OCI-LY7 (cell line): ENCODE results near the gene LRRN3. TPM values are rescaled to one million over a fixed set of nuclear protein-coding genes. Genes with fewer than 3 reads are reported as not detected.

Experiments used
- BruUV-seq: library from RNA; stranded (reverse); fragments of 400-500 nt; replicated peaks from 2 replicates; lab custom pipeline; 2021; lab: Mats Ljungman, UMichigan
- CTCF ChIA-PET: fragments of 300-600 bp; sonication (Branson Sonifier 250); formaldehyde crosslinking; loops from one replicate; lab custom pipeline; 2022; ENCODE audit warnings: antibody characterized with exemption; ENCODE audit not compliant: unreplicated experiment; lab: Charles Lee
- POLR2A ChIA-PET: fragments of 300-600 bp; sonication (Branson Sonifier 250); formaldehyde crosslinking; loops from one replicate; lab custom pipeline; 2022; ENCODE audit warnings: antibody characterized with exemption; lab: Charles Lee
- DNase-seq: peaks from one replicate; pipeline ENCODE4 v3.0.0-alpha.2; 2015; ENCODE audit warnings: low spot score
- H2AFZ ChIP-seq: fragments of 200-600 bp; sonication (generic), shearing (Covaris generic); 2 replicates; pipeline ENCODE4 v1.6.1; 2014; ENCODE audit warnings: mild to moderate bottlenecking, antibody characterized with exemption, low read length, moderate library complexity
- H3K27ac ChIP-seq: fragments of 200-600 bp; sonication (generic); 2 replicates; pipeline ENCODE4 v1.5.1; 2014; ENCODE audit warnings: mixed run types, low read depth, mild to moderate bottlenecking, moderate library complexity, low read length, inconsistent platforms; ENCODE audit not compliant: poor library complexity, severe bottlenecking
- H3K36me3 ChIP-seq: fragments of 200-600 bp; sonication (generic); 2 replicates; pipeline ENCODE4 v1.6.1; 2014; ENCODE audit warnings: mild to moderate bottlenecking, antibody characterized with exemption, low read length, moderate library complexity, mixed read lengths; ENCODE audit not compliant: insufficient read depth
- H3K4me1 ChIP-seq: fragments of 200-600 bp; sonication (generic); 2 replicates; pipeline ENCODE4 v1.5.1; 2014; ENCODE audit warnings: mild to moderate bottlenecking, low read length; ENCODE audit not compliant: insufficient read depth, poor library complexity, severe bottlenecking
- H3K4me2 ChIP-seq: fragments of 200-600 bp; sonication (generic); 2 replicates; pipeline ENCODE4 v1.6.1; 2014; ENCODE audit warnings: mild to moderate bottlenecking, low read length
- H3K4me3 ChIP-seq: fragments of 200-600 bp; sonication (generic); 2 replicates; pipeline ENCODE4 v1.5.1; 2014; ENCODE audit warnings: mild to moderate bottlenecking, low read depth, low read length; ENCODE audit not compliant: poor library complexity, severe bottlenecking
- H3K79me2 ChIP-seq: fragments of 200-600 bp; sonication (generic); 2 replicates; pipeline ENCODE4 v1.6.1; 2016; ENCODE audit warnings: low read depth, mild to moderate bottlenecking, low read length, moderate library complexity, mixed read lengths; ENCODE audit not compliant: insufficient read depth
- H3K9me2 ChIP-seq: fragments of 200-600 bp; sonication (generic); 2 replicates; pipeline ENCODE4 v1.6.1; 2016; ENCODE audit warnings: mild to moderate bottlenecking, low read length, mixed read lengths; ENCODE audit not compliant: insufficient read depth
- H3K9me3 ChIP-seq: fragments of 200-600 bp; sonication (generic); 2 replicates; pipeline ENCODE4 v1.6.1; 2014; ENCODE audit warnings: mild to moderate bottlenecking, mixed run types, low read length, mixed read lengths
- H4K20me1 ChIP-seq: fragments of 200-600 bp; sonication (generic); 2 replicates; pipeline ENCODE4 v1.6.1; 2014; ENCODE audit warnings: mild to moderate bottlenecking, antibody characterized with exemption, low read length, moderate library complexity, mixed read lengths; ENCODE audit not compliant: insufficient read depth
- EZH2phosphoT487 ChIP-seq: fragments of 200-600 bp; sonication (generic); IDR thresholded peaks from 2 replicates; pipeline ENCODE4 v1.6.1; 2018; ENCODE audit warnings: low read depth, borderline replicate concordance, mild to moderate bottlenecking, mixed run types, antibody characterized with exemption, low read length, moderate library complexity, mixed read lengths
- intact Hi-C: fragments of 100-400 bp; cut with micrococcal nuclease; formaldehyde crosslinking; loops from one replicate; pipeline ENCODE4 v1.10.0; 2022; ENCODE audit not compliant: unreplicated experiment
- total RNA-seq, 2 experiments: library from RNA; depleted of rRNA in 1 of 2; stranded (reverse); fragments of >200 nt in 1 of 2; shearing (Covaris generic) in 1 of 2; gene quantifications; 2 replicates each; pipeline ENCODE4 v1.2.3, GENCODE V29; 2014 to 2022
- TF ChIP-seq, protein P1 (sequence below): fragments of 200-600 bp; sonication (generic); conservative IDR thresholded peaks from 2 replicates; pipeline ENCODE4 v1.5.1; 2014; ENCODE audit warnings: mild to moderate bottlenecking, antibody characterized with exemption, low read length, moderate library complexity, mixed read lengths

The LRRN3 gene
- total RNA-seq, 2 experiments from 2014 or later: not detected

GRCh38 chr7:111077001-111077400 lies 13.9 kb upstream of the LRRN3 start:
- Histone ChIP-seq H4K20me1 (no peaks in the 10 kb centered on the region), H3K9me2 (no peaks in the 10 kb centered on the region), H3K36me3 (no peaks in the 10 kb centered on the region), H3K4me1 (no peaks in the 10 kb centered on the region), H2AFZ (no peak overlapping the region), H3K79me2 (no peaks in the 10 kb centered on the region), H3K9me3 (no peaks in the 10 kb centered on the region), H3K4me3 (no peak overlapping the region), H3K27ac (no peak overlapping the region), H3K4me2 (no peak overlapping the region)
- POLR2A ChIA-PET: no interaction called here
- CTCF ChIA-PET: no interaction called here
- no peak for DNase-seq
- intact Hi-C loops: no loop called here
- no peak for TF ChIP-seq EZH2phosphoT487
- TF ChIP-seq, protein P1, sequence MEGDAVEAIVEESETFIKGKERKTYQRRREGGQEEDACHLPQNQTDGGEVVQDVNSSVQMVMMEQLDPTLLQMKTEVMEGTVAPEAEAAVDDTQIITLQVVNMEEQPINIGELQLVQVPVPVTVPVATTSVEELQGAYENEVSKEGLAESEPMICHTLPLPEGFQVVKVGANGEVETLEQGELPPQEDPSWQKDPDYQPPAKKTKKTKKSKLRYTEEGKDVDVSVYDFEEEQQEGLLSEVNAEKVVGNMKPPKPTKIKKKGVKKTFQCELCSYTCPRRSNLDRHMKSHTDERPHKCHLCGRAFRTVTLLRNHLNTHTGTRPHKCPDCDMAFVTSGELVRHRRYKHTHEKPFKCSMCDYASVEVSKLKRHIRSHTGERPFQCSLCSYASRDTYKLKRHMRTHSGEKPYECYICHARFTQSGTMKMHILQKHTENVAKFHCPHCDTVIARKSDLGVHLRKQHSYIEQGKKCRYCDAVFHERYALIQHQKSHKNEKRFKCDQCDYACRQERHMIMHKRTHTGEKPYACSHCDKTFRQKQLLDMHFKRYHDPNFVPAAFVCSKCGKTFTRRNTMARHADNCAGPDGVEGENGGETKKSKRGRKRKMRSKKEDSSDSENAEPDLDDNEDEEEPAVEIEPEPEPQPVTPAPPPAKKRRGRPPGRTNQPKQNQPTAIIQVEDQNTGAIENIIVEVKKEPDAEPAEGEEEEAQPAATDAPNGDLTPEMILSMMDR: no peak
- no TSS peak for BruUV-seq

DNA sequence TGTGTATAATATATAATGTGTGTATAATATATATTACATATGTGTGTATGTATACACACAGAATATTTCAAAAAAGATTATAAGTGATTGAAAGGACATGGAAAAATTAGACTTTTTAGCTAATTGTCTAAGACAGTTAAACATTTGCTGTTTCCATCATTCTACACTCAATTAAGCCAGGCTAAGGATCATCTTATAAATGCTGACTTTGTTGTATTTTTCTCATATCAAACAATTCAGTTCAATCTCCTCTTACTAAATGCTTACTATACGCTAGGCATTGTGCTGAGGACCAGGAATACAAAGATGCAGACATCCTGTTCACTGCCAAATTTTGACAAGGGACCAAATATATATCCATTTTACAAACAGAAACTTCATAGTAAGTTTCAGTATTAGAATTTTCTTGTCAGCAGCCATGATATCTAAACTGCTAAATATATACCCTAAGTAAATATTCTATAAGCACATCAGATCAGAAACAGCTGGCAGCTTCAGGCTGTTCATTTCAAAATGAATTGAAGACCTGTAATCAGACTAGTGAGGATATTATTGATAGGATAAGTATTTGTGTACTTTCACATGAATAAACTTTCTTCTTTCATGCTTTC lies 10.3 kb upstream of the LRRN3 start:
- CTCF ChIA-PET: no interaction called here
- H3K4me2 ChIP-seq: no peak overlapping the region
- H3K9me3 ChIP-seq: no peaks in the 10 kb centered on the region
- DNase-seq: no peak
- POLR2A ChIA-PET: no interaction called here
- H3K4me3 ChIP-seq: no peak overlapping the region
- no peaks in the 10 kb centered on the region for H3K36me3 ChIP-seq
- H2AFZ ChIP-seq: no peak overlapping the region
- no peak for TF ChIP-seq EZH2phosphoT487
- TF ChIP-seq, protein P1: no peak
- intact Hi-C loops: no loop called here
- H3K27ac ChIP-seq: no peak overlapping the region
- no peaks in the 10 kb centered on the region for H3K79me2 ChIP-seq
- no peaks in the 10 kb centered on the region for H3K9me2 ChIP-seq
- no peaks in the 10 kb centered on the region for H3K4me1 ChIP-seq
- H4K20me1 ChIP-seq: no peaks in the 10 kb centered on the region
- BruUV-seq: no TSS peak

- no peak overlapping the region for H3K4me3 ChIP-seq
- CTCF ChIA-PET: no interaction called here
- no peaks in the 10 kb centered on the region for H3K36me3 ChIP-seq
- no peaks in the 10 kb centered on the region for H4K20me1 ChIP-seq
- intact Hi-C loops: no loop called here
- no peaks in the 10 kb centered on the region for H3K79me2 ChIP-seq
- no peaks in the 10 kb centered on the region for H3K9me2 ChIP-seq
- H3K4me1 ChIP-seq: no peaks in the 10 kb centered on the region
- TF ChIP-seq, protein P1: no peak
- no peak for TF ChIP-seq EZH2phosphoT487
- POLR2A ChIA-PET: interaction anchor here (0.7 kb wide), 1 partner anchor 174 kb away, joined by 3 read pairs; no protein-coding TSS in a partner anchor
- BruUV-seq: no TSS peak
- DNase-seq: no peak
- H3K27ac ChIP-seq: no peak overlapping the region
- H2AFZ ChIP-seq: no peak overlapping the region
- no peaks in the 10 kb centered on the region for H3K9me3 ChIP-seq
- H3K4me2 ChIP-seq: peak overlapping the region; percentile 17; the same call in 1 of the 2 replicates
Observed at GRCh38 chr7:111081546-111082267, 9.2 kb upstream of the LRRN3 start.
